ENCODE results near the gene BNIP5. TPM values are rescaled to one million over a fixed set of nuclear protein-coding genes. Genes with fewer than 3 reads are reported as not detected.

The BNIP5 gene
- total RNA-seq, 1 experiment from 2014 or later, result not detected

GRCh38 chr6:36319821-36320220 lies 16.9 kb downstream of the BNIP5 start:
- no peak for TF ChIP-seq EZH2 (IDR thresholded peaks at IDR 0.05; ENCODE audit: low read depth)
- no peak for TF ChIP-seq CTCF (conservative IDR thresholded peaks at IDR 0.05)
- Histone ChIP-seq H3K9me2 (ENCODE audit: insufficient read depth) (no peaks in the 10 kb centered on the region), H3F3A (ENCODE audit: insufficient read depth, low read depth) (peaks cover 1% of the 10 kb centered on the region), H4K20me1 (ENCODE audit: insufficient read depth) (no peaks in the 10 kb centered on the region), H3K4me3 (no peak overlapping the region), H3K4me1 (replicated peaks; ENCODE audit: insufficient read depth) (peaks cover 15% of the 10 kb centered on the region), H3K27me3 (ENCODE audit: insufficient read depth, low read depth) (no peaks in the 10 kb centered on the region), H3K9me3 (ENCODE audit: insufficient read depth, low read depth) (no peaks in the 10 kb centered on the region), H3K36me3 (ENCODE audit: low read depth) (no peaks in the 10 kb centered on the region), H2AFZ (no peak overlapping the region), H3K4me2 (no peak overlapping the region), H3K79me2 (ENCODE audit: low read depth) (no peaks in the 10 kb centered on the region), H3K27ac (no peak overlapping the region)
- intact Hi-C loops (cut with micrococcal nuclease; ENCODE audit: unreplicated experiment), result no loop called here
- no TSS peak for BruUV-seq (replicated peaks)
- DNase-seq, result no peak
- POLR2A ChIA-PET (ENCODE audit: unreplicated experiment), result interaction anchor here (0.8 kb wide), 1 partner anchor 52 kb away, joined by 4 read pairs; no protein-coding TSS in a partner anchor
- CTCF ChIA-PET, result no interaction called here

- Histone ChIP-seq H4K20me1 (ENCODE audit: insufficient read depth) (no peaks in the 10 kb centered on the region), H3K36me3 (ENCODE audit: low read depth) (no peaks in the 10 kb centered on the region), H3K9me3 (ENCODE audit: insufficient read depth, low read depth) (no peaks in the 10 kb centered on the region), H3K79me2 (ENCODE audit: low read depth) (no peaks in the 10 kb centered on the region), H3K4me3 (no peak overlapping the region), H3K4me2 (no peak overlapping the region), H3K27ac (no peak overlapping the region), H3K4me1 (replicated peaks; ENCODE audit: insufficient read depth) (peaks cover 19% of the 10 kb centered on the region), H2AFZ (no peak overlapping the region), H3K9me2 (ENCODE audit: insufficient read depth) (no peaks in the 10 kb centered on the region), H3K27me3 (ENCODE audit: insufficient read depth, low read depth) (no peaks in the 10 kb centered on the region), H3F3A (ENCODE audit: insufficient read depth, low read depth) (peaks cover 5% of the 10 kb centered on the region)
- ChIA-PET CTCF (no interaction called here), POLR2A (ENCODE audit: unreplicated experiment) (interaction anchor here (0.5 kb wide), 1 partner anchor 88 kb away, joined by 3 read pairs; no protein-coding TSS in a partner anchor)
- BruUV-seq (replicated peaks), result no TSS peak
- TF ChIP-seq EZH2 (IDR thresholded peaks at IDR 0.05; ENCODE audit: low read depth), result no peak
- TF ChIP-seq CTCF (conservative IDR thresholded peaks at IDR 0.05), result no peak
- no peak for DNase-seq
- intact Hi-C loops (cut with micrococcal nuclease; ENCODE audit: unreplicated experiment), result no loop called here
These were observed 17.3 kb downstream of the BNIP5 start for GRCh38 chr6:36319436-36319762.

GRCh38 chr6:36318690-36319435 lies 17.8 kb downstream of the BNIP5 start:
- ChIA-PET CTCF (no interaction called here), POLR2A (ENCODE audit: unreplicated experiment) (interaction anchor here (0.5 to 0.6 kb wide), 3 partner anchors 8 to 88 kb away, joined by 3 read pairs; no protein-coding TSS in a partner anchor)
- no peak overlapping the region for H2AFZ ChIP-seq
- peaks cover 10% of the 10 kb centered on the region for H3F3A ChIP-seq (ENCODE audit: insufficient read depth, low read depth)
- intact Hi-C loops (cut with micrococcal nuclease; ENCODE audit: unreplicated experiment), result no loop called here
- TF ChIP-seq EZH2 (IDR thresholded peaks at IDR 0.05; ENCODE audit: low read depth) (no peak), CTCF (conservative IDR thresholded peaks at IDR 0.05) (no peak)
- no TSS peak for BruUV-seq (replicated peaks)
- no peak overlapping the region for H3K4me2 ChIP-seq
- H3K79me2 ChIP-seq (ENCODE audit: low read depth), result no peaks in the 10 kb centered on the region
- H3K9me2 ChIP-seq (ENCODE audit: insufficient read depth), result no peaks in the 10 kb centered on the region
- DNase-seq, result no peak
- H3K36me3 ChIP-seq (ENCODE audit: low read depth), result no peaks in the 10 kb centered on the region
- no peaks in the 10 kb centered on the region for H4K20me1 ChIP-seq (ENCODE audit: insufficient read depth)
- no peak overlapping the region for H3K4me3 ChIP-seq
- peaks cover 25% of the 10 kb centered on the region for H3K4me1 ChIP-seq (replicated peaks; ENCODE audit: insufficient read depth)
- no peaks in the 10 kb centered on the region for H3K27me3 ChIP-seq (ENCODE audit: insufficient read depth, low read depth)
- H3K9me3 ChIP-seq (ENCODE audit: insufficient read depth, low read depth), result no peaks in the 10 kb centered on the region
- no peak overlapping the region for H3K27ac ChIP-seq

Data from PC-9 (cell line).